ENCODE data around the gene SPTBN4. TPM values are rescaled to one million over a fixed set of nuclear protein-coding genes. Genes with fewer than 3 reads are reported as not detected.

The SPTBN4 gene
- total and polyA plus RNA-seq, 2 experiments from 2014 or later = 0.32 to 5.5 TPM

DNA sequence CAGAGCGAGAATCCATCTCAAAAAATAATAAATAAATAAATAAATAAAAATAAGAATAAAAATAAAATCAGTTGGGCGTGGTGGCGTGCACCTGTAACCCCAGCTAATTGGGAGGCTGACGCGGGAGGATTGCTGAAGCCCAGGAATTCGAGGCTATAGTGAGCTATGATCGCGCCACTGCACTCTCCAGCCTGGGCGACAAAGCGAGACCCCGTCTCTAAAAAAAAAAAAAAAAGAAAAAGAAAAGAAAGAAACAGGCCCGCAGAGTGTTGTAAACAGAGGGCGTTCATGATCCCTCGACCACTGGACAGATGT lies 46.4 kb upstream of the SPTBN4 start:
- TF ChIP-seq, protein P1, sequence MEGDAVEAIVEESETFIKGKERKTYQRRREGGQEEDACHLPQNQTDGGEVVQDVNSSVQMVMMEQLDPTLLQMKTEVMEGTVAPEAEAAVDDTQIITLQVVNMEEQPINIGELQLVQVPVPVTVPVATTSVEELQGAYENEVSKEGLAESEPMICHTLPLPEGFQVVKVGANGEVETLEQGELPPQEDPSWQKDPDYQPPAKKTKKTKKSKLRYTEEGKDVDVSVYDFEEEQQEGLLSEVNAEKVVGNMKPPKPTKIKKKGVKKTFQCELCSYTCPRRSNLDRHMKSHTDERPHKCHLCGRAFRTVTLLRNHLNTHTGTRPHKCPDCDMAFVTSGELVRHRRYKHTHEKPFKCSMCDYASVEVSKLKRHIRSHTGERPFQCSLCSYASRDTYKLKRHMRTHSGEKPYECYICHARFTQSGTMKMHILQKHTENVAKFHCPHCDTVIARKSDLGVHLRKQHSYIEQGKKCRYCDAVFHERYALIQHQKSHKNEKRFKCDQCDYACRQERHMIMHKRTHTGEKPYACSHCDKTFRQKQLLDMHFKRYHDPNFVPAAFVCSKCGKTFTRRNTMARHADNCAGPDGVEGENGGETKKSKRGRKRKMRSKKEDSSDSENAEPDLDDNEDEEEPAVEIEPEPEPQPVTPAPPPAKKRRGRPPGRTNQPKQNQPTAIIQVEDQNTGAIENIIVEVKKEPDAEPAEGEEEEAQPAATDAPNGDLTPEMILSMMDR (IDR thresholded peaks at IDR 0.05; ENCODE audit: low read depth, low read length) = no peak
- H3K36me3 ChIP-seq = no peaks in the 10 kb centered on the region
- H3K9me3 ChIP-seq (ENCODE audit: low read depth) = no peaks in the 10 kb centered on the region
- H3K4me3 ChIP-seq = peak overlapping the region; percentile 56
- no peak for DNase-seq (ENCODE audit: low read depth in 1 of 2, low spot score in 1 of 2)
- peaks cover 25% of the 10 kb centered on the region for H3K4me1 ChIP-seq (ENCODE audit: low read depth)
- H3K27me3 ChIP-seq = no peaks in the 10 kb centered on the region
- peak overlapping the region; percentile 96 for H3K27ac ChIP-seq

GRCh38 chr19:40420766-40421765 lies 45.7 kb upstream of the SPTBN4 start:
- peak; percentile 93 to 95 for DNase-seq (ENCODE audit: low read depth in 1 of 2, low spot score in 1 of 2)
- H3K4me3 ChIP-seq = peak overlapping the region; percentile 56
- peaks cover 25% of the 10 kb centered on the region for H3K4me1 ChIP-seq (ENCODE audit: low read depth)
- TF ChIP-seq, protein P1 (IDR thresholded peaks at IDR 0.05; ENCODE audit: low read depth, low read length) = peak; percentile 97
- H3K9me3 ChIP-seq (ENCODE audit: low read depth) = no peaks in the 10 kb centered on the region
- H3K27me3 ChIP-seq = no peaks in the 10 kb centered on the region
- no peaks in the 10 kb centered on the region for H3K36me3 ChIP-seq
- H3K27ac ChIP-seq = peak overlapping the region; percentile 96

DNA sequence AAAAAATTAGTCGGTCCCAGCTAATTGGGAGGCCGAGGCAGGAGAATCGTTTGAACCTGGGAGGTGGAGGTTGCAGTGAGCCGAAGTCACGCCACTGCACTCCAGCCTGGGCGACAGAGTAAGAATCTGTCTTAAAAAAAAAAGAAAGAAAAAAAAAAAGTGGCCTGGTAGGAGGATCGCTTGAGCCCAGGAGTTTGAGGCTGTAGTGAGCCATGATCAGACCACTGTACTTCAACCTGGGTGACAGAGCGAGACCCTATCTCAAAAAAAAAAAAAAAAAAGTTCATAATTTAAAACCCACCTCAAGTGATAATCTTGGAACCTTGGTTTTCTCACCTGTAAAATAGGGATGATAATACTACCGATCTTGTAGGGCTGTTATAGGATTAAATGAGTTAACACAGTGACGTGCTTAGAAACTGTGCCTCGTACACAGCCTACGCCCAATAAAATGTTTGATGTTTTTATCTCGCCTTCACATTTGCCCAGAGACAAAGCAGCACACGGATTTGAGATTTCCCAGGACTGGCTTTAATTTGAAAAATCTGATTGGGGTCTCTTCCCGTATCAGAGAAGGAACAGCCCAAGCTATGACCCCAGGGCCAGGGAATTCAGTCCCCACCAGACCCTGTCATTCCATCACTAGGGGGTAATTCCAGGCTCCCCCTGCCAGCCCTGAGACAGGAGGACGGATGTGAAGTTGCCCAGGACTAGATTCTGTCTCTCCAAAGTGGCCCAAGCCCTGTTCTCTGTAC lies 44.6 kb upstream of the SPTBN4 start:
- Histone ChIP-seq H3K36me3 (no peaks in the 10 kb centered on the region), H3K27ac (peak overlapping the region; percentile 96), H3K4me3 (no peak overlapping the region), H3K9me3 (ENCODE audit: low read depth) (no peaks in the 10 kb centered on the region), H3K4me1 (ENCODE audit: low read depth) (peaks cover 20% of the 10 kb centered on the region), H3K27me3 (no peaks in the 10 kb centered on the region)
- TF ChIP-seq, protein P1 (IDR thresholded peaks at IDR 0.05; ENCODE audit: low read depth, low read length) = no peak
- no peak for DNase-seq (ENCODE audit: low read depth in 1 of 2, low spot score in 1 of 2)

DNA sequence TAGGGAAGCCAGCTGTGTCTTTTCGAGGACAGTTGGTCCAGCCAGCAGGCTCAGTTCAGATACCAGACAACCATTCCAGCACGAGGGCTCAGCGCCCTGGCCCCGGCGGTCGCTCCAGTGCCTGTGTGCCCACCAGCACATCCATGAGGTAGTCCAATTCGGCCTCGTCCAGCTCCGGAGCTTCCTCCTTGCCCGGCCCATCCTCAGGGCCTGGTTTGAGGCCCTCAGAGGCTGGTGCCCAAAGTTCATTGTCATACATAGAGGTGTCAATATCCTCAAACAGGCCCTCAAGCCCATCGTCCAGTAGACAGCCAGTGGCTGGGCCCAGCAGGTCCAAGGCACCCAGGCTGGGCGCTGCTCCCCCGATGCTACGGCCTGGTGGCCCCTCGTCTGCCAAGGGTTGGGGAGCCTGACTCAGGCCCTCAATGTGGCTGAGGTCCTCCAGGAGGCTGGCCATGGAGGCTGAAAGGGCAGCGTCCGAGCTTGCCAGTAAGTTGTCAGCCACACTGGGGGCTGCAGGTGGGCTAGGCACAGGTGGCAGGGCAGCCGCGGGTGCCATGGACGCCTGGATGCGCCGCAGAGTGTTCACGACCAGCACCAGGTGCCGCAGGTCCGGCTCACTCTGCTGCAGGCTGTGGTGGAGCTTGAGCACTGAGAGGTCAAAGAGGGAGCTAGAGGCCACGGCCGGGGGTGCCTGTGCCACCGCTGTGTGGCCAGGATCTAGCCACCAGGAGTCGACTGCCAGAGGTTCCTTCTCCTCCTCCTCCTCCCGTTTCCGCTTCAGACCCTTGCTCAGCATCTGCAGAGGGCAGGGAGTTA lies 43.8 kb upstream of the SPTBN4 start:
- Histone ChIP-seq H3K27me3 (no peaks in the 10 kb centered on the region), H3K4me3 (no peak overlapping the region), H3K9me3 (ENCODE audit: low read depth) (no peaks in the 10 kb centered on the region), H3K27ac (peak overlapping the region; percentile 96), H3K36me3 (no peaks in the 10 kb centered on the region), H3K4me1 (ENCODE audit: low read depth) (peaks cover 18% of the 10 kb centered on the region)
- TF ChIP-seq, protein P1 (IDR thresholded peaks at IDR 0.05; ENCODE audit: low read depth, low read length) = no peak
- DNase-seq (ENCODE audit: low read depth in 1 of 2, low spot score in 1 of 2) = no peak

DNA sequence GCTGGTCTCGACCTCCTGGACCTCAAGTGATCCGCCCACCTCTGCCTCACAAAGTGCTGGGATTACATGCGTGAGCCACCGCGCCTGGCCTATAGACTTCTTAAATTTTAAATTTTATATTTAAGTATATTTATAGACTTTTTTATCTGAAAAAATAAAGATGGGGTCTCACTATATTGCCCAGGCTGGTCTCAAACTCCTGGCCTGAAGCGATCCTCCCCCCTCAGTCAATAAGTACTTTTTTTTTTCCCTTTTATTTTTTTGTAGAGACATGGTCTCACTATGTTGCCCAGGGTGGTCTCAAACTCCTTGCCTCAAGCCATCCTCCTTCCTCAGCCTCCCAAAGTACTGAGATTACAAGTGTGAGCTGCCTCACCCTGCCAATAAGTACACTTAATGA lies 42.9 kb upstream of the SPTBN4 start:
- no peak for DNase-seq (ENCODE audit: low read depth in 1 of 2, low spot score in 1 of 2)
- TF ChIP-seq, protein P1 (IDR thresholded peaks at IDR 0.05; ENCODE audit: low read depth, low read length) = no peak
- peak overlapping the region; percentile 81 for H3K4me3 ChIP-seq
- peaks cover 18% of the 10 kb centered on the region for H3K4me1 ChIP-seq (ENCODE audit: low read depth)
- H3K27ac ChIP-seq = no peak overlapping the region
- H3K9me3 ChIP-seq (ENCODE audit: low read depth) = no peaks in the 10 kb centered on the region
- no peaks in the 10 kb centered on the region for H3K27me3 ChIP-seq
- no peaks in the 10 kb centered on the region for H3K36me3 ChIP-seq

All from cardiac muscle cell (in vitro differentiated cells and primary cell).